ENCODE measurements around the gene INAFM2. TPM values are rescaled to one million over a fixed set of nuclear protein-coding genes. Genes with fewer than 3 reads are reported as not detected.

INAFM2 gene
- total and polyA plus RNA-seq, 2 experiments from 2014 or later: 186 to 217 TPM

- DNase-seq (ENCODE audit: low read depth in 1 of 2, low spot score in 1 of 2): peak; percentile 76 to 89
- no peaks in the 10 kb centered on the region for H3K36me3 ChIP-seq
- no peaks in the 10 kb centered on the region for H3K27me3 ChIP-seq
- TF ChIP-seq CTCF (IDR thresholded peaks at IDR 0.05; ENCODE audit: low read depth, low read length): peak; percentile 78
- H3K4me1 ChIP-seq (ENCODE audit: low read depth): peaks cover 41% of the 10 kb centered on the region
- H3K9me3 ChIP-seq (ENCODE audit: low read depth): no peaks in the 10 kb centered on the region
- no peak overlapping the region for H3K4me3 ChIP-seq
- no peak overlapping the region for H3K27ac ChIP-seq
These were observed 14.7 kb downstream of the INAFM2 start for GRCh38 chr15:40338041-40338657.

GRCh38 chr15:40338921-40339620 is 15.6 kb downstream of the INAFM2 start:
- peaks cover 34% of the 10 kb centered on the region for H3K4me1 ChIP-seq (ENCODE audit: low read depth)
- H3K9me3 ChIP-seq (ENCODE audit: low read depth): no peaks in the 10 kb centered on the region
- TF ChIP-seq CTCF (IDR thresholded peaks at IDR 0.05; ENCODE audit: low read depth, low read length): no peak
- peak overlapping the region; percentile 97 for H3K27ac ChIP-seq
- no peak overlapping the region for H3K4me3 ChIP-seq
- DNase-seq (ENCODE audit: low read depth in 1 of 2, low spot score in 1 of 2): peak in 1 of 2 donors; percentile 76
- no peaks in the 10 kb centered on the region for H3K27me3 ChIP-seq
- no peaks in the 10 kb centered on the region for H3K36me3 ChIP-seq

GRCh38 chr15:40339621-40339945 is 16.1 kb downstream of the INAFM2 start:
- Histone ChIP-seq H3K4me1 (ENCODE audit: low read depth) (peaks cover 29% of the 10 kb centered on the region), H3K36me3 (no peaks in the 10 kb centered on the region), H3K9me3 (ENCODE audit: low read depth) (no peaks in the 10 kb centered on the region), H3K4me3 (no peak overlapping the region), H3K27me3 (no peaks in the 10 kb centered on the region), H3K27ac (peak overlapping the region; percentile 97)
- DNase-seq (ENCODE audit: low read depth in 1 of 2, low spot score in 1 of 2): no peak
- peak; percentile 13 for TF ChIP-seq CTCF (IDR thresholded peaks at IDR 0.05; ENCODE audit: low read depth, low read length)

- Histone ChIP-seq H3K9me3 (ENCODE audit: low read depth) (no peaks in the 10 kb centered on the region), H3K27me3 (no peaks in the 10 kb centered on the region), H3K4me1 (ENCODE audit: low read depth) (peaks cover 27% of the 10 kb centered on the region), H3K27ac (peak overlapping the region; percentile 97), H3K36me3 (no peaks in the 10 kb centered on the region), H3K4me3 (peak overlapping the region; percentile 3)
- peak; percentile 76 to 82 for DNase-seq (ENCODE audit: low read depth in 1 of 2, low spot score in 1 of 2)
- TF ChIP-seq CTCF (IDR thresholded peaks at IDR 0.05; ENCODE audit: low read depth, low read length): no peak
These were observed 16.7 kb downstream of the INAFM2 start for GRCh38 chr15:40340038-40340739.

- Histone ChIP-seq H3K4me1 (ENCODE audit: low read depth) (peaks cover 24% of the 10 kb centered on the region), H3K9me3 (ENCODE audit: low read depth) (no peaks in the 10 kb centered on the region), H3K27ac (peak within 1 kb of the TSS; percentile 97), H3K4me3 (peak within 1 kb of the TSS; percentile 3), H3K27me3 (no peaks in the 10 kb centered on the region), H3K36me3 (no peaks in the 10 kb centered on the region)
- peak; percentile 83 to 91 for DNase-seq (ENCODE audit: low read depth in 1 of 2, low spot score in 1 of 2)
- TF ChIP-seq CTCF (IDR thresholded peaks at IDR 0.05; ENCODE audit: low read depth, low read length): no peak
These were observed 17.4 kb downstream of the INAFM2 start, which contains the start of gene CCDC9B for GRCh38 chr15:40340740-40341400. Gene CCDC9B, minus strand, starts transcription at chr15:40340939. Its CDS starts 120 bp downstream, at chr15:40340819.

All from cardiac muscle cell (in vitro differentiated cells and primary cell).